22Rv1 (cell line): Measurements from ENCODE around the gene CCDC97.

Source experiments
- H3K27ac ChIP-seq: fragments of 450-650 bp; 2 replicates; pipeline ENCODE4 v1.5.1; 2017
- CTCF ChIP-seq: fragments of 450-650 bp; IDR thresholded peaks from 2 replicates; pipeline ENCODE4 v1.5.1; 2017; ENCODE audit warnings: mild to moderate bottlenecking
- ZFX ChIP-seq: fragments of 450-650 bp; IDR thresholded peaks from 2 replicates; pipeline ENCODE4 v1.6.1; 2017; ENCODE audit warnings: antibody characterized with exemption, borderline replicate concordance

Gene CCDC97

GRCh38 chr19:41325640-41325946 lies 15.6 kb downstream of the CCDC97 start:
- H3K27ac ChIP-seq, result no peak overlapping the region
- no peak for TF ChIP-seq ZFX
- TF ChIP-seq CTCF, result no peak

GRCh38 chr19:41325947-41326706 lies 16.2 kb downstream of the CCDC97 start:
- TF ChIP-seq CTCF (no peak), ZFX (no peak)
- no peak overlapping the region for H3K27ac ChIP-seq

- no peak for TF ChIP-seq CTCF
- TF ChIP-seq ZFX, result no peak
- H3K27ac ChIP-seq, result 0 out of 2 replicates have a peak overlapping the region, but pooled peaks have one; percentile 37
Measured at GRCh38 chr19:41327076-41327575, 17.2 kb downstream of the CCDC97 start.

GRCh38 chr19:41327576-41328156 lies 17.7 kb downstream of the CCDC97 start:
- H3K27ac ChIP-seq, result 0 out of 2 replicates have a peak overlapping the region, but pooled peaks have one; percentile 37
- TF ChIP-seq ZFX (no peak), CTCF (no peak)

- H3K27ac ChIP-seq, result peak overlapping the region; percentile 37; the same call in 1 of the 2 replicates
- TF ChIP-seq CTCF, result no peak
- no peak for TF ChIP-seq ZFX
Measured at GRCh38 chr19:41328157-41328841, 18.3 kb downstream of the CCDC97 start.

GRCh38 chr19:41328842-41329225 lies 18.9 kb downstream of the CCDC97 start:
- TF ChIP-seq ZFX (no peak), CTCF (no peak)
- peak overlapping the region; percentile 37; the same call in 1 of the 2 replicates for H3K27ac ChIP-seq
